Neural progenitor cell (in vitro differentiated cells): ENCODE data around the gene FUT7.

ENCODE experiments used
- EZH2 ChIP-seq: fragments of 200-600 bp; sonication (generic); IDR thresholded peaks from 2 replicates; pipeline ENCODE4 v1.6.1; 2017; ENCODE audit warnings: antibody characterized with exemption, mild to moderate bottlenecking, moderate library complexity
- EZH2phosphoT487 ChIP-seq: fragments of 200-600 bp; sonication (generic); IDR thresholded peaks from 2 replicates; pipeline ENCODE4 v1.6.1; 2017; ENCODE audit warnings: antibody characterized with exemption
- TF ChIP-seq, protein P1 (sequence below): fragments of 200-600 bp; sonication (generic); IDR thresholded peaks from 2 replicates; pipeline ENCODE4 v1.5.1; 2017; ENCODE audit warnings: antibody characterized with exemption, mild to moderate bottlenecking

DNA sequence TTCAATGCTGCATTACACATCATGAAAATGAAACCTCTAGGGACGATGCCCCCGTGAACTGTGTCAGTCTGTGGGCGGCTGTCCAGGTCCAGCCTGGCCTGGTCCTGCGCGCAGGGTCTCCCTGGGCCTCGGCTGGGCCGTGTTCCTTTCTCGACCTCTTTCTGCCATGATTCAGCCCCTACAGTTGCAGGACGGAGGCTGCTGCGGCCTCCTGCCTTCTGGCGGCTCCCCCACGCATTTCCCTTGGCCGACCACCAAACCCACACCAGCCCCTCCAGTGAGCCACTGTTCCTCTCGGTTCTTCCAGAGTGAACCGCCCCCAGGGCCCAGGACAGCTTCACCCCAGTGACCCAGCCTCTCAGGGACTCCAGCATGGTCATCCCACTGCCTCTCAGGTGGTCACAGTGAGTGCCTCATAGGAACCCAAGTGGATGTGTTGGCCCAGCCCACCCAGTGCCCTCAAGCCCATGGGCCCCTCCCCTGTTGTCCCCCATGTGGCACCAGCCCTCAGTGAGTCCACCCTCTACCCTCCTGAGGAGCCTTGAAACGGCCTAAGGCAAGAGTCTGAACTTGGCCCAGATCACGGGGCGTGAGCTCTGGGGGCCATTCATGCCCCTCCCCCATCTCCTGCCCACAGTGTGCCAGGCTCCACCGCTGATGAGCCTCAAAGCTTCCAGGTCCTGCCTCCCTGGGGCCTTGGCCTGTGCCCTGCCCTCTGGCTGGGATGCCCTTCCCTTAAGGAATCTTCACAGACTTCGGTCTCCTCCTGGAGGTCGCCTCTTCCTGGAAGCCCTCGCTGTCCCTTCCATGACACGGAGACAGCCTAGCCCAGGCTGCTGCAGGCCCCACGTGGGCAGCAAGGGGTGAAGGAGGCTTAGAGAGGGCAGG, 25.5 kb downstream of the FUT7 start:
- TF ChIP-seq, protein P1, sequence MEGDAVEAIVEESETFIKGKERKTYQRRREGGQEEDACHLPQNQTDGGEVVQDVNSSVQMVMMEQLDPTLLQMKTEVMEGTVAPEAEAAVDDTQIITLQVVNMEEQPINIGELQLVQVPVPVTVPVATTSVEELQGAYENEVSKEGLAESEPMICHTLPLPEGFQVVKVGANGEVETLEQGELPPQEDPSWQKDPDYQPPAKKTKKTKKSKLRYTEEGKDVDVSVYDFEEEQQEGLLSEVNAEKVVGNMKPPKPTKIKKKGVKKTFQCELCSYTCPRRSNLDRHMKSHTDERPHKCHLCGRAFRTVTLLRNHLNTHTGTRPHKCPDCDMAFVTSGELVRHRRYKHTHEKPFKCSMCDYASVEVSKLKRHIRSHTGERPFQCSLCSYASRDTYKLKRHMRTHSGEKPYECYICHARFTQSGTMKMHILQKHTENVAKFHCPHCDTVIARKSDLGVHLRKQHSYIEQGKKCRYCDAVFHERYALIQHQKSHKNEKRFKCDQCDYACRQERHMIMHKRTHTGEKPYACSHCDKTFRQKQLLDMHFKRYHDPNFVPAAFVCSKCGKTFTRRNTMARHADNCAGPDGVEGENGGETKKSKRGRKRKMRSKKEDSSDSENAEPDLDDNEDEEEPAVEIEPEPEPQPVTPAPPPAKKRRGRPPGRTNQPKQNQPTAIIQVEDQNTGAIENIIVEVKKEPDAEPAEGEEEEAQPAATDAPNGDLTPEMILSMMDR = no peak
- TF ChIP-seq EZH2 = no peak
- no peak for TF ChIP-seq EZH2phosphoT487
